PC-9 (cell line): ENCODE measurements around the gene RALGPS1. TPM values are rescaled to one million over a fixed set of nuclear protein-coding genes. Genes with fewer than 3 reads are reported as not detected.

Experiments used
- BruUV-seq: library from RNA; stranded (reverse); fragments of 400-500 nt; replicated peaks from 2 replicates; lab custom pipeline; 2021; lab: Mats Ljungman, UMichigan
- CTCF ChIA-PET: fragments of 300-600 bp; sonication (Branson Sonifier 250); formaldehyde crosslinking; loops from one replicate; lab custom pipeline; 2022; ENCODE audit warnings: antibody characterized with exemption; lab: Charles Lee
- POLR2A ChIA-PET: fragments of 300-600 bp; sonication (Branson Sonifier 250); formaldehyde crosslinking; loops from one replicate; lab custom pipeline; 2022; ENCODE audit warnings: antibody characterized with exemption; ENCODE audit not compliant: unreplicated experiment; lab: Charles Lee
- DNase-seq, 2 experiments: peaks; one replicate each; pipeline versions ENCODE4 v3.0.0 to v3.0.0-alpha.2; 2015 to 2022; ENCODE audit warnings: mixed read lengths in 1 of 2
- H2AFZ ChIP-seq: fragments of 200-600 bp; sonication (generic); 2 replicates; pipeline ENCODE4 v1.8.1; 2017; ENCODE audit warnings: antibody characterized with exemption
- H3F3A ChIP-seq: fragments of 200-600 bp; sonication (generic); 2 replicates; pipeline ENCODE4 v1.8.1; 2017; ENCODE audit warnings: antibody characterized with exemption, mild to moderate bottlenecking, low read depth; ENCODE audit not compliant: insufficient read depth
- H3K27ac ChIP-seq: fragments of 200-600 bp; sonication (generic); 2 replicates; pipeline ENCODE4 v1.6.1; 2016; ENCODE audit warnings: mixed run types
- H3K27me3 ChIP-seq: fragments of 200-600 bp; sonication (generic); 2 replicates; pipeline ENCODE4 v1.6.1; 2016; ENCODE audit warnings: low read depth, mixed run types; ENCODE audit not compliant: insufficient read depth
- H3K36me3 ChIP-seq: fragments of 200-600 bp; sonication (generic); 2 replicates; pipeline ENCODE4 v1.6.1; 2016; ENCODE audit warnings: low read depth, mixed run types
- H3K4me1 ChIP-seq: fragments of 200-600 bp; sonication (generic); replicated peaks from 2 replicates; pipeline ENCODE4 v1.6.1; 2016; ENCODE audit warnings: mixed run types; ENCODE audit not compliant: insufficient read depth
- H3K4me2 ChIP-seq: fragments of 200-600 bp; sonication (generic); 2 replicates; pipeline ENCODE4 v1.6.1; 2017; ENCODE audit warnings: mixed run types
- H3K4me3 ChIP-seq: fragments of 200-600 bp; sonication (generic); 2 replicates; pipeline ENCODE4 v1.6.1; 2016; ENCODE audit warnings: mixed run types
- H3K79me2 ChIP-seq: fragments of 200-600 bp; sonication (generic); 2 replicates; pipeline ENCODE4 v1.6.1; 2017; ENCODE audit warnings: low read depth, mixed run types
- H3K9me2 ChIP-seq: fragments of 200-600 bp; sonication (generic); 2 replicates; pipeline ENCODE4 v1.8.1; 2017; ENCODE audit warnings: mild to moderate bottlenecking; ENCODE audit not compliant: insufficient read depth
- H3K9me3 ChIP-seq: fragments of 200-600 bp; sonication (generic); 2 replicates; pipeline ENCODE4 v1.8.1; 2016; ENCODE audit warnings: low read depth; ENCODE audit not compliant: insufficient read depth
- H4K20me1 ChIP-seq: fragments of 200-600 bp; sonication (generic); 2 replicates; pipeline ENCODE4 v1.8.1; 2017; ENCODE audit not compliant: insufficient read depth
- CTCF ChIP-seq: fragments of 200-600 bp; sonication (generic); conservative IDR thresholded peaks from 2 replicates; pipeline ENCODE4 v1.6.1; 2017; ENCODE audit warnings: mixed run types, antibody characterized with exemption, mild to moderate bottlenecking, moderate library complexity
- EZH2 ChIP-seq: fragments of 200-600 bp; sonication (generic); IDR thresholded peaks from 2 replicates; pipeline ENCODE4 v1.8.0; 2017; ENCODE audit warnings: antibody characterized with exemption, low read depth
- intact Hi-C: fragments of 100-400 bp; cut with micrococcal nuclease; formaldehyde crosslinking; loops from one replicate; pipeline ENCODE4 v1.10.0; 2022; ENCODE audit not compliant: unreplicated experiment
- total RNA-seq: library from RNA; stranded (reverse); gene quantifications from 2 replicates; pipeline ENCODE4 v1.2.3, GENCODE V29; 2021

The RALGPS1 gene
- total RNA-seq, 1 experiment from 2014 or later: 23.3 TPM

GRCh38 chr9:127147251-127147650 lies 232.7 kb downstream of the RALGPS1 start:
- no peak for DNase-seq
- Histone ChIP-seq H3K27me3 (no peaks in the 10 kb centered on the region), H3K4me3 (no peak overlapping the region), H3K9me3 (no peaks in the 10 kb centered on the region), H3K4me2 (no peak overlapping the region), H3K4me1 (no peaks in the 10 kb centered on the region), H3K9me2 (no peaks in the 10 kb centered on the region), H3K36me3 (no peaks in the 10 kb centered on the region), H3K27ac (no peak overlapping the region), H4K20me1 (no peaks in the 10 kb centered on the region), H2AFZ (no peak overlapping the region), H3K79me2 (no peaks in the 10 kb centered on the region), H3F3A (0 out of 2 replicates have a peak, but pooled peaks cover 3% of the 10 kb centered on the region)
- ChIA-PET CTCF (no interaction called here), POLR2A (no interaction called here)
- intact Hi-C loops: no loop called here
- TF ChIP-seq EZH2 (no peak), CTCF (no peak)
- BruUV-seq: no TSS peak

GRCh38 chr9:127148014-127148413 lies 233.4 kb downstream of the RALGPS1 start:
- TF ChIP-seq CTCF (no peak), EZH2 (no peak)
- Histone ChIP-seq H2AFZ (no peak overlapping the region), H3K4me3 (no peak overlapping the region), H3F3A (0 out of 2 replicates have a peak, but pooled peaks cover 3% of the 10 kb centered on the region), H3K4me2 (no peak overlapping the region), H3K27ac (no peak overlapping the region), H3K36me3 (no peaks in the 10 kb centered on the region), H3K79me2 (no peaks in the 10 kb centered on the region), H3K4me1 (no peaks in the 10 kb centered on the region), H4K20me1 (no peaks in the 10 kb centered on the region), H3K9me2 (no peaks in the 10 kb centered on the region), H3K27me3 (no peaks in the 10 kb centered on the region), H3K9me3 (no peaks in the 10 kb centered on the region)
- BruUV-seq: no TSS peak
- ChIA-PET POLR2A (interaction anchor here (0.6 kb wide), 1 partner anchor 22 kb away, joined by 3 read pairs; no protein-coding TSS in a partner anchor), CTCF (no interaction called here)
- no peak for DNase-seq
- intact Hi-C loops: no loop called here

GRCh38 chr9:127149010-127149409 lies 234.4 kb downstream of the RALGPS1 start:
- POLR2A ChIA-PET: no interaction called here
- CTCF ChIA-PET: interaction anchor here (0.6 kb wide), 1 partner anchor 36 kb away, joined by 3 read pairs; no protein-coding TSS in a partner anchor

More at GRCh38 chr9:127149010-127149409, 234.4 kb downstream of the RALGPS1 start:
- no peaks in the 10 kb centered on the region for H3K4me1 ChIP-seq
- BruUV-seq: no TSS peak
- H3K9me2 ChIP-seq: no peaks in the 10 kb centered on the region
- DNase-seq: no peak
- intact Hi-C loops: no loop called here
- no peaks in the 10 kb centered on the region for H3K27me3 ChIP-seq
- no peaks in the 10 kb centered on the region for H3K79me2 ChIP-seq
- H3K27ac ChIP-seq: no peak overlapping the region
- no peak overlapping the region for H3K4me2 ChIP-seq
- no peaks in the 10 kb centered on the region for H3K9me3 ChIP-seq
- TF ChIP-seq EZH2: no peak
- TF ChIP-seq CTCF: no peak
- H3K4me3 ChIP-seq: no peak overlapping the region
- H3F3A ChIP-seq: 0 out of 2 replicates have a peak, but pooled peaks cover 3% of the 10 kb centered on the region
- H3K36me3 ChIP-seq: no peaks in the 10 kb centered on the region
- no peaks in the 10 kb centered on the region for H4K20me1 ChIP-seq
- no peak overlapping the region for H2AFZ ChIP-seq
